ENCODE measurements around the gene AUTS2. TPM values are rescaled to one million over a fixed set of nuclear protein-coding genes. Genes with fewer than 3 reads are reported as not detected.

AUTS2 gene
- total and polyA plus RNA-seq, 2 experiments from 2014 or later: 32.0 to 91.0 TPM

DNA sequence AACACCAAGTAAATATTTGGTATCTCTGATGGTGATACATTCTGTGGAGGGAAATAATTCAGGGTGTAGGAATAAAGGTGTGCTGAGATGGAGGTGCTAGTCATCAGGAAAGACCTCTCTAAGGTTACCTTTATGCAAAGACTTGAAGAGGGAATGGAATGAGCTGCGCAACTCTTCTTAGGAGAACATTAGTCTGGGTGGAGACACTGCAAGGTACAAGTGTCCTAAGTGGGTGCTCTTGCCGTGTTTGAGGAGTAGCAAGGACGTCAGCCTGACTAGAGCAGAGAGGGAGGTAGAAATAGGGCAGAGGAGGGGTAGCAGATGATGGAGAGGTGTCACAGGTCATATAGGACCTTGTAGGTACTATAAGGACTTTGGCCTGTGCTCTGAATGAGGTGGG is 148.1 kb downstream of the AUTS2 start (continued):
- TF ChIP-seq, protein P1, sequence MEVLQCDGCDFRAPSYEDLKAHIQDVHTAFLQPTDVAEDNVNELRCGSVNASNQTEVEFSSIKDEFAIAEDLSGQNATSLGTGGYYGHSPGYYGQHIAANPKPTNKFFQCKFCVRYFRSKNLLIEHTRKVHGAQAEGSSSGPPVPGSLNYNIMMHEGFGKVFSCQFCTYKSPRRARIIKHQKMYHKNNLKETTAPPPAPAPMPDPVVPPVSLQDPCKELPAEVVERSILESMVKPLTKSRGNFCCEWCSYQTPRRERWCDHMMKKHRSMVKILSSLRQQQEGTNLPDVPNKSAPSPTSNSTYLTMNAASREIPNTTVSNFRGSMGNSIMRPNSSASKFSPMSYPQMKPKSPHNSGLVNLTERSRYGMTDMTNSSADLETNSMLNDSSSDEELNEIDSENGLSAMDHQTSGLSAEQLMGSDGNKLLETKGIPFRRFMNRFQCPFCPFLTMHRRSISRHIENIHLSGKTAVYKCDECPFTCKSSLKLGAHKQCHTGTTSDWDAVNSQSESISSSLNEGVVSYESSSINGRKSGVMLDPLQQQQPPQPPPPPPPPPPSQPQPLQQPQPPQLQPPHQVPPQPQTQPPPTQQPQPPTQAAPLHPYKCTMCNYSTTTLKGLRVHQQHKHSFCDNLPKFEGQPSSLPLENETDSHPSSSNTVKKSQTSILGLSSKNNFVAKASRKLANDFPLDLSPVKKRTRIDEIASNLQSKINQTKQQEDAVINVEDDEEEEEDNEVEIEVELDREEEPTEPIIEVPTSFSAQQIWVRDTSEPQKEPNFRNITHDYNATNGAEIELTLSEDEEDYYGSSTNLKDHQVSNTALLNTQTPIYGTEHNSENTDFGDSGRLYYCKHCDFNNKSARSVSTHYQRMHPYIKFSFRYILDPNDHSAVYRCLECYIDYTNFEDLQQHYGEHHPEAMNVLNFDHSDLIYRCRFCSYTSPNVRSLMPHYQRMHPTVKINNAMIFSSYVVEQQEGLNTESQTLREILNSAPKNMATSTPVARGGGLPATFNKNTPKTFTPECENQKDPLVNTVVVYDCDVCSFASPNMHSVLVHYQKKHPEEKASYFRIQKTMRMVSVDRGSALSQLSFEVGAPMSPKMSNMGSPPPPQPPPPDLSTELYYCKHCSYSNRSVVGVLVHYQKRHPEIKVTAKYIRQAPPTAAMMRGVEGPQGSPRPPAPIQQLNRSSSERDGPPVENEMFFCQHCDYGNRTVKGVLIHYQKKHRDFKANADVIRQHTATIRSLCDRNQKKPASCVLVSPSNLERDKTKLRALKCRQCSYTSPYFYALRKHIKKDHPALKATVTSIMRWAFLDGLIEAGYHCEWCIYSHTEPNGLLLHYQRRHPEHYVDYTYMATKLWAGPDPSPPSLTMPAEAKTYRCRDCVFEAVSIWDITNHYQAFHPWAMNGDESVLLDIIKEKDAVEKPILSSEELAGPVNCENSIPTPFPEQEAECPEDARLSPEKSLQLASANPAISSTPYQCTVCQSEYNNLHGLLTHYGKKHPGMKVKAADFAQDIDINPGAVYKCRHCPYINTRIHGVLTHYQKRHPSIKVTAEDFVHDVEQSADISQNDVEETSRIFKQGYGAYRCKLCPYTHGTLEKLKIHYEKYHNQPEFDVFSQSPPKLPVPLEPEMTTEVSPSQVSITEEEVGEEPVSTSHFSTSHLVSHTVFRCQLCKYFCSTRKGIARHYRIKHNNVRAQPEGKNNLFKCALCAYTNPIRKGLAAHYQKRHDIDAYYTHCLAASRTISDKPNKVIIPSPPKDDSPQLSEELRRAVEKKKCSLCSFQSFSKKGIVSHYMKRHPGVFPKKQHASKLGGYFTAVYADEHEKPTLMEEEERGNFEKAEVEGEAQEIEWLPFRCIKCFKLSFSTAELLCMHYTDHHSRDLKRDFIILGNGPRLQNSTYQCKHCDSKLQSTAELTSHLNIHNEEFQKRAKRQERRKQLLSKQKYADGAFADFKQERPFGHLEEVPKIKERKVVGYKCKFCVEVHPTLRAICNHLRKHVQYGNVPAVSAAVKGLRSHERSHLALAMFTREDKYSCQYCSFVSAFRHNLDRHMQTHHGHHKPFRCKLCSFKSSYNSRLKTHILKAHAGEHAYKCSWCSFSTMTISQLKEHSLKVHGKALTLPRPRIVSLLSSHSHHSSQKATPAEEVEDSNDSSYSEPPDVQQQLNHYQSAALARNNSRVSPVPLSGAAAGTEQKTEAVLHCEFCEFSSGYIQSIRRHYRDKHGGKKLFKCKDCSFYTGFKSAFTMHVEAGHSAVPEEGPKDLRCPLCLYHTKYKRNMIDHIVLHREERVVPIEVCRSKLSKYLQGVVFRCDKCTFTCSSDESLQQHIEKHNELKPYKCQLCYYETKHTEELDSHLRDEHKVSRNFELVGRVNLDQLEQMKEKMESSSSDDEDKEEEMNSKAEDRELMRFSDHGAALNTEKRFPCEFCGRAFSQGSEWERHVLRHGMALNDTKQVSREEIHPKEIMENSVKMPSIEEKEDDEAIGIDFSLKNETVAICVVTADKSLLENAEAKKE (CRISPR knock-in tag; IDR thresholded peaks at IDR 0.05): no peak
- TF ChIP-seq JUNB (IDR thresholded peaks at IDR 0.05; ENCODE audit: unreplicated experiment) (no peak), CREB1 (CRISPR knock-in tag; IDR thresholded peaks at IDR 0.05; ENCODE audit: low read depth) (no peak), NANOG (IDR thresholded peaks at IDR 0.05; ENCODE audit: borderline replicate concordance) (no peak), ZNF331 (CRISPR knock-in tag; IDR thresholded peaks at IDR 0.05; ENCODE audit: low read depth) (no peak), STAT1 (IDR thresholded peaks at IDR 0.05; ENCODE audit: unreplicated experiment) (no peak)
- TF ChIP-seq, protein P2, sequence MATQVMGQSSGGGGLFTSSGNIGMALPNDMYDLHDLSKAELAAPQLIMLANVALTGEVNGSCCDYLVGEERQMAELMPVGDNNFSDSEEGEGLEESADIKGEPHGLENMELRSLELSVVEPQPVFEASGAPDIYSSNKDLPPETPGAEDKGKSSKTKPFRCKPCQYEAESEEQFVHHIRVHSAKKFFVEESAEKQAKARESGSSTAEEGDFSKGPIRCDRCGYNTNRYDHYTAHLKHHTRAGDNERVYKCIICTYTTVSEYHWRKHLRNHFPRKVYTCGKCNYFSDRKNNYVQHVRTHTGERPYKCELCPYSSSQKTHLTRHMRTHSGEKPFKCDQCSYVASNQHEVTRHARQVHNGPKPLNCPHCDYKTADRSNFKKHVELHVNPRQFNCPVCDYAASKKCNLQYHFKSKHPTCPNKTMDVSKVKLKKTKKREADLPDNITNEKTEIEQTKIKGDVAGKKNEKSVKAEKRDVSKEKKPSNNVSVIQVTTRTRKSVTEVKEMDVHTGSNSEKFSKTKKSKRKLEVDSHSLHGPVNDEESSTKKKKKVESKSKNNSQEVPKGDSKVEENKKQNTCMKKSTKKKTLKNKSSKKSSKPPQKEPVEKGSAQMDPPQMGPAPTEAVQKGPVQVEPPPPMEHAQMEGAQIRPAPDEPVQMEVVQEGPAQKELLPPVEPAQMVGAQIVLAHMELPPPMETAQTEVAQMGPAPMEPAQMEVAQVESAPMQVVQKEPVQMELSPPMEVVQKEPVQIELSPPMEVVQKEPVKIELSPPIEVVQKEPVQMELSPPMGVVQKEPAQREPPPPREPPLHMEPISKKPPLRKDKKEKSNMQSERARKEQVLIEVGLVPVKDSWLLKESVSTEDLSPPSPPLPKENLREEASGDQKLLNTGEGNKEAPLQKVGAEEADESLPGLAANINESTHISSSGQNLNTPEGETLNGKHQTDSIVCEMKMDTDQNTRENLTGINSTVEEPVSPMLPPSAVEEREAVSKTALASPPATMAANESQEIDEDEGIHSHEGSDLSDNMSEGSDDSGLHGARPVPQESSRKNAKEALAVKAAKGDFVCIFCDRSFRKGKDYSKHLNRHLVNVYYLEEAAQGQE (IDR thresholded peaks at IDR 0.05; ENCODE audit: unreplicated experiment): no peak

Measured in GM23338 (cell line).